IPS-NIHi11 (cell line): ENCODE results near the gene DDX42.
"Not testable (repeated sequence)": the region's sequence is repeated elsewhere in the genome, so short reads cannot be mapped to it uniquely, and the experiment has no call there.

Source experiments
- DNase-seq: peaks from one replicate; pipeline ENCODE4 v3.0.0; 2012; ENCODE audit warnings: mixed read lengths, low spot score

Gene DDX42

DNA sequence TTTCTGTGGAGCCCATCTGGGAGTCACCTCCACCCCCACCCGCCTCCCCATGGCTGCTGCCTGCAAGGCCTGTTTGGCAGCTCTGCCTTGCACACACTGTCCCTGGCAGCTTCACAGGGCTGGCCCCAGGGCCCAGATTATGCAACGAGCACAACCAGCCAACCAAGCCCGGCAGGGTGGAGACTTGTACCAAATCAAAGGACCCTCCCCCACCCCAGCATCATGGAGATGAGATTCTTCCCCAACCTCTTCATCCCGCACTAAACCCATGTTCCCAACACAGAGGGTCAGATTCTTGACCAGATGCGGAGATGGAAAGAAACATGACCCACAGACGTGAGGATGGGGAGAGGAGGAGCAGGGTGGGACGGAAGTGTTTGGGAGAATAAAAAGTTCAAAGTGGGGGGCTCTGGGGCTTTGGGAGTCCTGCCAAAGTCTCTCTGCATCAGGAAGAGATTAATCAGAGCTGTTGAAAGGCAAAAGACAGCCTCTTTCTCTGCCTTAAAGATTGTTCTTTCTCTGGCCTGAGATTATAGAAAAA, 64.7 kb downstream of the DDX42 start:
- no peak for DNase-seq

- no peak for DNase-seq
Measured at GRCh38 chr17:63840591-63841349, 66.8 kb downstream of the DDX42 start.

DNA sequence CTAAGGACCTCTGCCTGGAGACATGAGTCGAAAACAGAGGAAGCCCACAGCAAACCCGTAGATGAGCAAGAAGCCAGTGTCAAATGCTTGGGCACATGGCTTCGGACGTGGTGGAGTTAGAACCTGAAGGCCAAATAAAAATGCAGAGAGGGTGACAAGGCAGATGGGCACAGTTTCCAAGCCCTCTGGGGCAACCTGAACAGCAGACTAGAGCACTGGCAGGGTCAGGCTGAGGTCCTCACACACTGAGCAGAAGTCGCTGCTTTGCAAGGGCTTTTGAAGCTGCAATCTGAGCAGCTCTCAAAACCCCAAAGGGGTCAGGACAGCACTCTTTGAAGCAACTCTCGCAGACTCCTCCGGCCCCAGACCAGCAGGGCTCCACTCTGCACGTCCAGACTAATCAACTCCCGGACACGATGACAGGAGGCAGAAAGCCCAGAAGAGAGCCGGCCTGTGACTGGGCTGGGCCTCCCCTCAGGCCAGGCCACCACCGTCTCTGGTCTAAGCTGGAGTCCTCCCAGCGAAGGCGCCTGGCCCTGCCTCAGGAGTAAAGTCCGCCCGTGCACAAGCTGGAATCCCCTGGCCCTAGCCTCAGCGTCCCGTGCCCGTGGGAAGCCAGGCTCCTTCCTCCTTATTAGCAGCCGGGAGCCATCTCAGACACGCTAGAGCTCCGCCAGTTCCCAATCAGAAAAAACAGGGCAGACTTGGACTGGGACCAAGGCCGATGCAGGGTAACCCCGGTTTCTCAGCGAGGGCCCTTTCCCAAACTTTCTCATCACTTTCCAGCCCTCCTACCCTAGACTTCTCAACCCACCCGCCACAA, 67.6 kb downstream of the DDX42 start:
- DNase-seq, result no peak

DNA sequence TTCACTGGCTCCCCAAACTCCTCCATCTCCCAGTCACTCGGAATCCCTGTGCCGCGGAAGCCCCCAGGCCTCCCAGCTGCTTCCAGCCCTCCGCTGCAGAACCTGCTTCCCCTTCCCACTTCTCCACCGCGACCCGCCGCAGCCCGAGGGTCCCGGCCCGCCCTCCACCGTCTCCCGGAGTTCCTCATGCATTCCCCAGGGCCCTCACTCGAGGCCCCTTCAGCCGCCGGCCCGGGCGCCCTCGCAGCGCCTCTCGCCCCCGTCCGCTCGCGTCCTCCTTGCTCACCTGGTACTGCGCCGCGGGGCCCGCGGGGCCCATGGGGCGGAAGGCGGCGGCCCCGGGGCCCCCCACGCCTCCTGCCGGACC, 68.2 kb downstream of the DDX42 start:
- DNase-seq, result no peak

DNA sequence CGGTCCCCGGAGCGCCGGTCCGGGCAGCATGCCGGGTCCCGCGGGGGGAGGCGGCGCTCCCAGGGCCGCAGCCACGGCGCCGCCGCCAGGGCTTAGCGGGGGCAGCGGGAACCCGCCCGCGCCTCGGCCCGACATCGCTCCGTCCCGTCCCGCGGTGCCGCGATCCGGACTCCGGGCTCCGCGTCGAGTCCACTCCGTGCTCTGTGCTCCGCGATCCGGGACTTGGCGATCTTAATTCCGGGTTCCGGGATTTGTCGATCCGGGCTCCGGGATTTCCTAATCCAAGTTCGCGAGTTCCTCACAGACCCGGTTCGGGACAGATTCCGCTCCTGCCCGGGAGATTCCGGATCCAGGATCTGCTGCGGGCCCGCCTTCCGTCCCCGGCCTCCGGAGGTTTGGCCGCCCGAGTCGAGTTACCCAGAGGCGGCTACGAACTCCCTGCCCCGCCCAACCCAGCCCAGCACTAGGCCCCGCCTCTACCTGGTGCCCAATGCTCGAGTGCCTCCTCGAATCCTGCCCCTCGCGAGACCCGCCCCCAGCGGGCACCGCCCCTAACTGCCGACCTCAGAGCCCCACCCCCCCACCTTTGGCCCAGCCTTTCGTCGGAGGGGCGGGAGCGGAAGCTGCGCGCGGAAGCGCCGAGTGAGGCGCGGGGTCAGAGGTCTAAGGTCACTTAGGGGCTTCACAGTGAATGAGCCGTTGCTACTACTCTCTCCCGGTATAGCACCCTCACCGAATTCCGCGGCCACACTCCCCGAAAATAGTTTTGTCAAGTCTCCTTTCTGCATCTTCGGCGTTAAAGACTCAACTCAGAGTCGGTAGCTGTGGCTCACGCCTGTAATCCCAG, 68.8 kb downstream of the DDX42 start, which contains the start of gene SMARCD2:
SMARCD2 (minus strand) TSS at position 146 of the 847 bp plus-strand sequence; CDS start at position 135, 11 bp downstream.
- peak; percentile 94 for DNase-seq

DNA sequence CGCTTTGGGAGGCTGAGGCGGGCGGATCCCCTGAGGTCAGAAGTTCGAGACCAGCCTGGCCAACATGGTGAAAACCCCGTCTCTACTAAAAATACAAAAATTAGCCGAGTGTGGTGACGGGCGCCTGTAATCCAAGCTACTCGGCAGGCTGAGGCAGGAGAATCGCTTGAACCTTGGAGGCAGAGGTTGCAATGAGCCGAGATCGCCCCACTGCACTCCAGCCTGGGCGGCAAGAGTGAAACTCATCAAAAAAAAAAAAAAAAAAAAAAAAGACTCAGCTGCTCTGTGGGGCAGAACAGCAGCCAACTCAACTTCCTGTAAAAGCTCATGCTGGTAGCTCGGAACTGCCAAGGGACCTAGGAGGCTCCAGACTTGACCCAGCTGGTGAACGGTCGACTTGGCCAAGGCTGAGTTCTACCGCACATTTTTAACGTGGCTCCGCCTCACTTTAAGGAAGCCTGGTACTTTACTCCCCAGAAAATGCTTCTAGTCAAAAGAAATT, 69.5 kb downstream of the DDX42 start:
- not testable (repeated sequence) for DNase-seq

- DNase-seq, result no peak
Measured at GRCh38 chr17:63843910-63844677, 70.1 kb downstream of the DDX42 start.

DNA sequence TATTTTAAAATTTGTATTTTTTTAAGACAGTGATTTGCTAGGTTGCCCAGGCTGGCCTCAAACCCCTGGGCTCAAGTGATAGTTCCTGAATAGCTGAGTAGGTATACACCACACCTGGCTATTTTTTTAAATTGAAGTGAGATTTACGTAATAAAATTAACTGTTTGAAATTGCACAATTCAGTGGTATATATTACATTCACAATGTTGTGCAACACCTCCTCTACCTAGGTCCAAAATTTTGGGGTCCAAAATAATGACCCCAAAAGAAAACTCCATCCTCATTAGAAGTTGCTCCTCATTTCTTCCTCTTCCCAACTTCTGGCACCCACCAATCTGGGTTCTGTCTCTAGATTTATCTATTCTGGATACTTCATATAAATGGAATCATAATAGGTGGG, 71.5 kb downstream of the DDX42 start:
- no peak for DNase-seq

DNA sequence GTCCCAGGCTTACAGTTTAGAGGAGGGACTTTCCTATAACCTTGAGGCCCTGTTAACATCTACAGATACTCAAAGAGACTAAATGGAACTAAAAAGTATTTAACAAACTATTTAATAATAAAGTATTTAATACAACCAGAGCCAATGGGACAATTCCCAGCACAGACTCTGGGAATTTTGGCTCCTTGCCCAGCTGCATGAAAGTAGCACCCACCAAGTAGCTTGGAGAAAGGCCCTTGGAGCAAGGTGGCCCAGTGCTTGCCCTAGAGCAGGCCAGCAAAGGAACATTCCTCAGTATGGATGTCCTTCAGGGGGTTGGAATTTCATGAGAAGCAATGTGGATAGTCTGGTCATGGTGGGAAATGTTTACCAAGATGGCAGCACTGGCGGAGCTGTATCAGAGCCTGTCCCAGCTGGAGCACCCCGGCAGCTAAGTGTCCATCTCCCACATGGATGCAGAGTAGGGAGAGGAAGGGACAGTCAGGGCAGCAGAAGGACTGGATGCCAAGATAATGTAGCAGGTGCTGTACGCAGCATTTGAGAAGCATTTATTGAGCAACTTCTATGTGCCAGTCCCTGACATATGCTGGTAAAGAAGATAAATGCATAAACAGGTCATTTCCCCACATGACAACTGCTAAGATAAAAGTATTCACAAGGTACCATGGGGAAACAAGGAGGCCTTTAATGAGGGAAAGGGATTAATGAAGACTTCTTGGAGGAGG, 73.7 kb downstream of the DDX42 start:
- no peak for DNase-seq

- DNase-seq, result peak; percentile 94
Measured at GRCh38 chr17:63848834-63849689, 75.1 kb downstream of the DDX42 start.

GRCh38 chr17:63850401-63850800, 76.4 kb downstream of the DDX42 start:
- DNase-seq, result no peak

GRCh38 chr17:63853260-63853659, 79.3 kb downstream of the DDX42 start:
- DNase-seq, result no peak

DNA sequence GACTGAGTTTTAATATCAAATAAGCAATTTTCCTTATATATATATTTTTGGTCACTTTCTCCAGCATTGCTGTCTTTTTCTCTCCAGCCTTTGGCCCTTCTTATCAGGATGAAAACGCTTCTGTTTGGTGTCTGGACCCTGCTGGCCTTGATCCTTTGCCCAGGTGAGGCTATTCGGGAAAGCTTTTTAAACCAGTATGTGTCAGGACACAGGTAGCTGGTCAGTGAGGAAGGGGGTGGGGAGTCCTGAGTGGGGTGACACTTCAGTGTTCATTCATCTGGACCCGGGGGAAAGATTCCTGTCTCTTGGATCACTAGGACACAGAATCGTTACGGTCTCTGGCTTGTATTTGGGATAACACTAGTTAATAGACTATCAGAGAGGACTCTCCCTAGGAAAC, 80.7 kb downstream of the DDX42 start:
- DNase-seq, result no peak

GRCh38 chr17:63855185-63855584, 81.2 kb downstream of the DDX42 start:
- DNase-seq, result no peak

- not testable (repeated sequence) for DNase-seq
Measured at GRCh38 chr17:63856425-63856824, 82.5 kb downstream of the DDX42 start.

- DNase-seq, result no peak
Measured at GRCh38 chr17:63859257-63859656, 85.3 kb downstream of the DDX42 start.

DNA sequence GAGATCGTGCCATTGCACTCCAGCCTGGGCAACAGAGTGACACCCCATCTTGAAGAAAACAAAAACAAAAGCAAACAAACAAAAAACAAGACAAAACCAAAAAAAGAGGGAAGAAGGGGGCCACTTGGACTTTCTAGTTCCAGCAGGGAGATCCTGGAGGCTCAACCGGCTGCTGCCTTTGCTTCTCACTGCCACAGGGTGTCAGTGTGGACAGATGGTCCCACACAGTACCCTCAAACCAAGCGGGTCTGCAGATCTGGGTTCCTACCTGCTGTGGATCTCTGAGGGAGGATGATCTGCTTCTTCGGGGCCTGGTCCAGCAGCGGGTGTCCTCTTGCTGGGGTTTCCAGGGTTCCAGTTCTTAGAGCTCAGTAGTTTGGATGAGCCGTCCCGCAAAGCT, 92.7 kb downstream of the DDX42 start:
- not testable (repeated sequence) for DNase-seq
